LNCaP clone FGC (cell line): ENCODE measurements around the gene MOV10L1.

Experiments
- DNase-seq: peaks from one replicate; pipeline ENCODE4 v3.0.0-alpha.2; 2011; ENCODE audit warnings: low read depth
- H3K4me3 ChIP-seq: 2 replicates; pipeline ENCODE4 v1.5.1; 2011; ENCODE audit warnings: mild to moderate bottlenecking, low read depth, low read length, control low read depth
- CTCF ChIP-seq: IDR thresholded peaks from 2 replicates; pipeline ENCODE4 v1.5.1; 2012; ENCODE audit warnings: mild to moderate bottlenecking; ENCODE audit not compliant: control insufficient read depth, insufficient read depth; ENCODE audit errors: extremely low read depth

MOV10L1 gene

GRCh38 chr22:50067244-50067643 is 22.6 kb upstream of the MOV10L1 start:
- no peak for DNase-seq
- no peak overlapping the region for H3K4me3 ChIP-seq
- TF ChIP-seq CTCF, result no peak

DNA sequence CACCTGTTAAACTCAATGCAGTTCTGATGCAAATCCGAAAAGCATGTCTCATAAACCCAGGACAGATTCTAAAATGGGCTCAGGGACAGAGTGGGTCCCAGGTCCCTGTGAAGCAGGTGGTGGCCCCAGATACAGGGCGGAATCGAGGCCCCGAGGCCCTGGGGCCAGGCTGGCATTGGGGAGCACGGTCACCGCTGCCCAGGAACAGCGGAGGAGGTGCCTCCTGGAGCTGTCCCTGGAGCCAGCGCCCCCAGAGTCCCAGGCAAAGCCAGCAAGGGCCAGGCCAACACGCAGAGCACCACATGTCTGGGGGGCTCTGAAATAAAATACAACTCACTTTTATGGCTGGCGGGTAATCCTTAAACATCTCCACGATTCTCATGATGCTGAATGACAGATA is 21.7 kb upstream of the MOV10L1 start:
- no peak for TF ChIP-seq CTCF
- H3K4me3 ChIP-seq, result no peak overlapping the region

DNA sequence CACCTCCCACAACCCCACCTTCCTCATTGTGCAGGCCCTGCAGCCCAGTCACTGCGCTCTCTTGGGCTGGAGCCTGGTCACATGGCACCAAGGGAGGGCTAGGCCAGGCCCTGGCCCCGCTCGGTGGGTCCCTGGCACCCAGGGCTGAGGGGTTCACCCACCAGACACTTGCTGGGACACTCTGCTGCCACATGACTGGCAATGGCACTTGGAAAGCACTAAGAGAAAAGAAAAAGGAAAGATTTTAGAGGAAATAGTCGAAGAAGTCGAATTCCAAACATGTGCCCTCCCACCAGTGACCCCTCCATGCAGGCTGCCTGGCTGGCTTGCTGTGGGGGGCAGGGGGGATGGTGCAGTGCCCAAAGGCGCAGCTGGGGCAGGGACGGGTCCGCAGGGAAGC is 19.4 kb upstream of the MOV10L1 start:
- TF ChIP-seq CTCF, result no peak
- DNase-seq, result no peak
- no peak overlapping the region for H3K4me3 ChIP-seq

More for the DNA sequence above, 21.7 kb upstream of the MOV10L1 start:
- no peak for DNase-seq

DNA sequence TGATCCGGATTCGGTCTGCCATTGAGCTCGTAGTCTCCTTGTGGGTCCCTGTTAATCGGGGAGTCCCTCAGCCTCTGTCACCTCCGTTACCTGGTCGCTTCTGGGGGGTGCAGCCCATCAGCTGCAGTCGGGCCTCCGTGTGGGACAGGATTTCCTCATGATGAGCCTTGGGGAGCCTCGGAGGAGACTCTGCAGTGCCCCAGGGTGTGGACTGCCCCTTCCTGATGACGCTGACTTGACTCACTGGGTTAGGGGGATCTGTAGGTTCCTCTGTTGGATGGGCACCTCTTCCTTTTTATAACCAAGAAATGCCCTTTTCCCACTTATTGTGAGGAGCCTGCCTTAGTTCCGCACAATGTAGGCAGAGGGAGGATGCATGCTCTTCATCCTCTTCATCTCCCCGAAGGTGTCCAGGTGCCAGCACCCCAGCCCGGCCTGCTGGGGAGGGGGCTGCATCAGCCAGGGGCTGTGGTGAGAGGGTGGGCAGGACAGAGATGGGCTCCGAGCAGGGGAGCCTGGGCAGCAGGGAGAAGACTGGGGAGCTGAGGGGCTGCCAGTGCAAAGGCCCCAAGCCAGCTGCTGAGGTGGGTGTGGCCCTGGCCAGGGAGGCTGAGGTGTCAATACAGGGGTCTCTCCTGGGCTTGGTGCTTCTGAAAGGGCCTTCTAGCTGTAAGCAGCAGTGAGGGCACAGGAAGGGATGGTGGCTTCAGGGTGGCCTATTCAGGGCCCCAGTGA is 18.2 kb upstream of the MOV10L1 start:
- TF ChIP-seq CTCF, result no peak
- DNase-seq, result no peak
- no peak overlapping the region for H3K4me3 ChIP-seq

DNA sequence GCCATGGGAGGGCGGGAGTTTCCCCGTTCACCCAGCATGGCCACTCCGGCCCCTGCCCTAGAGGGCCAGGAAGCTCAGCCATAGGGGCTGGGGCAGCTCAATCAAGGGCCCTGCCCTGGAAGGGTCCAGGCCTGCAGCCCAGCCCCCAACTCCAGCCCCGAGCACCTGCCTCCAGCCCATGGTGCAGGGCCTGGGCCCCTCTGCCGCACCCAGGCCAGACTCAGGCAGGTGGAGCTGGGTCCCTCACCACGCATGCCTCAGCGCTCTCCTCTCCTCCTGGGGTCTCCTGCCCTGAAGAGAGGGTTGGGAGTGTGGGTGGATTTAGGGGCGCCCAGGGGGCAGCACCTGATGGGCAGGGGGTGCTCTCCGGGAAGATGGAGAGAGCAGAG is 17.6 kb upstream of the MOV10L1 start:
- TF ChIP-seq CTCF, result no peak
- H3K4me3 ChIP-seq, result no peak overlapping the region
- no peak for DNase-seq

- TF ChIP-seq CTCF, result no peak
- H3K4me3 ChIP-seq, result no peak overlapping the region
- DNase-seq, result no peak
Measured at GRCh38 chr22:50072714-50073538, 16.9 kb upstream of the MOV10L1 start.

GRCh38 chr22:50074056-50074455 is 15.8 kb upstream of the MOV10L1 start:
- TF ChIP-seq CTCF, result no peak
- H3K4me3 ChIP-seq, result no peak overlapping the region
- no peak for DNase-seq
